ENCODE results near the gene ZMYND8.

ZMYND8 gene

DNA sequence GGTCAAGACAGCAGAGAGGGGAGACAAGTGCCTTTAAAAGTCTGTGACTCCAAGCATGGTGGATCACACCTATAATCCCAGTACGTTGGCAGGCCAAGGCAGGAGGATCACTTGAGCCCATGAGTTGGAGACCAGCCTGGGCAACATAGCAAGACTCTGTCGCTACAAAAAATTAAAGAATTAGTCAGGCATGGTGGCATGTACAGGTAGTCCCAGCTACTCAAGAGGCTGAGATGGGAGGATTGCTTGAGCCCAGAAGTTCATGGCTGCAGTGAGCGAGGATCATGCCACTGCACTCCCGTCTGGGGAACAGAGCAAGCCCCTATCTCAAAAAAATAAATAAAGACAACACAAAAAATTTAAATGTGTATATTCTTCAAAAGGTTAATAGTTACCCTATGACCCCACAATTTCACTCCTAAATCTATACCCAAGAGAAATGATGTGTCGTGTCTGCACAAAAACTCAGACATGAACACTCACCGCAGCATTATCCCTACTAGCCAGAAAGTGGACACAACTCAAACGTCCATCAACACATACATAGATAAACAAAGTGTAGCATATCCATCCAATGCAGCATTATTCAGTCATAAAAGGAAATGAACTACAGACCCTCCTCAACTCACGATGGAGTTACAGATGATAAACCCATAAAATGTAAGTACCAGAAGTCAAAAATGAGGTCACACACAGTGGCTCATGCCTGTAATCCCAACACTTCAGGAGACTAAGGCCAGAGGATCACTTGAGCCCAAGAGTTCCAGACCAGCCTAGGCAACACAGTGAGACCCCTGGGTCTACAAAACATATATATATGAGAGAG lies 23.9 kb downstream of the ZMYND8 start:
- DNase-seq: no peak

DNA sequence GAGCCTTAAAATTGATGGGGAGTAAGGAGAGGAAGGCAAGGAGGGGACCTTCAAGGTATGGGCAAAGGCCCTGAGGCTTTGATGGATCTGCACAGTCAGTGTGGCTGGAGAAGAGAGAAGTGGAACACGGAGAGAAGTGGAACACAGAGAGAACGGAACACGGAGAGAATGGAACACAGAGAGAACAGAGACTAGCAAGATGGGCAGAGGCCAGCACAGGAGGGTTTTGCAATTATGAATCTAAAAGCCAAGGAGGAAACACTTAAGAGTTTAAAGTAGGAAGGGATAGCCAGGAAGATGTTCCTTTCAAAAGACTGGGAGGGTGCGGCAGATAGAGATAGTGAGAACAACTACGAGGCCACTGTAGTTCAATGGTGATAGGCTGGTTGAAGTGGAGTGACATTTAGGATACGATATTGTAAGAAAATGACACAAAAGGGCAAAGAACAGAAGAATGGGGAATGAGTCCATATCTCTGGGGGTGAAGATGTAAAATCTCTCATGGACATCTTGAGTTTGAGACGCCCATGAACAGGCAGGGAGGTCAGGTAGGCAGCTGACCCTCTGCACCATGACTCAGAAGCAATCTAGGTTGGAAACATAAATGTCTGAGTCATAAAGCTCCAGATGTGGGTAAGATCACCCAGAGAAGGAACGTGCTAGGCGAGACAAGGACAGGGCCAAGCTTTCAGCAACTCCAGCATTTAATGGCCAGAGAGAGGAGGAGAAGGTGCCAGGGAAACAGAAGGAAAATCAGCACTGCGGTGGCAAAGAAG lies 25.4 kb downstream of the ZMYND8 start:
- DNase-seq: peak; percentile 60

DNA sequence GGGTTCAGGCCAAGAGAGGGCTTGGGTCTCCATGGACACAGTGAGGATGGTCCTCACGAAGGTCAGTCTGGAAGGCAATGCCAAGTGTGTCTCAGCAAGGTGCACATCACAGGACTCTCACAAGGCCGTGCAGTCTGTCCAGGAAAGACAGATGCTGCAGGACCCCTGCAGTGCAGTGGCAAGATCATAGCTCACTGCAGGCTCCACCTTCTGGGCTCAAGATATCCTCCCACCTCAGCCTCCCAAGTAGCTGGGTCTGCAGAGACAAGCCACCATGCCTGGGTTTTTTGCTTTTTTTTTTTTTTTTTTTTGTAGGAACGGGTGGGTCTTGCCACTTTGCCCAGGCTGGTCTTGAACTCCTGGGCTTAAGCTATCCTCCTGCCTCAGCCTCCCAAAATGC lies 26.4 kb downstream of the ZMYND8 start:
- DNase-seq: no peak

- DNase-seq: no peak
Measured at GRCh38 chr20:47328129-47328528, 28.4 kb downstream of the ZMYND8 start.

GRCh38 chr20:47327711-47328110 lies 28.8 kb downstream of the ZMYND8 start:
- DNase-seq: no peak

DNA sequence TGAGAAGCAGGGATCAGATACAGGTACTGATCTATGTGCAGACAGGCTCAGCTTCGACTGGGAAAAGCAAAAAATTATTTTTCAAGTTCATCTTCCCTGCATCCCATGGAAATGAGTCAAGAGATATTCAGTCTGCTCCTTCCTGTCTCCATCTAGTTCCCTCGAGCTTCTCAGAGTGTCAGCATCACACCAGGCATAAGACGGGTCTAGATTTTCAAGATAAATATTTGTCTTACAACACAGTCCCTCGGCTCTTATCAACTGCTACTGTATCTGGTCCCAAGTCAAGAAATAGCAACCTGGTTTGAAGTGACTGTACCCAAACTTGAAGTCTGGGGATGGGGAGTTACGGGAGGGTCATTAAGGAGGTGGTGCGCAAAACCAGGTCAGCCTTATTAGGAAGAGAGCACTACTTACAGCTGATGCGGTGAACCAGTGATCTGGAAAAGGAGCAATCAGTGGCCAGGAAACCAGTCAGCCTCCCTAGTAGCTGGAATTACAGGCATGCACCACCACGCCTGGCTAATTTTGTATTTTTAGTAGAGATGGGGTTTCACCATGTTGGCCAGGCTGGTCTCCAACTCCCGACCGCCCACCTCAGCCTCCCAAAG lies 29.7 kb downstream of the ZMYND8 start:
- no peak for DNase-seq

DNA sequence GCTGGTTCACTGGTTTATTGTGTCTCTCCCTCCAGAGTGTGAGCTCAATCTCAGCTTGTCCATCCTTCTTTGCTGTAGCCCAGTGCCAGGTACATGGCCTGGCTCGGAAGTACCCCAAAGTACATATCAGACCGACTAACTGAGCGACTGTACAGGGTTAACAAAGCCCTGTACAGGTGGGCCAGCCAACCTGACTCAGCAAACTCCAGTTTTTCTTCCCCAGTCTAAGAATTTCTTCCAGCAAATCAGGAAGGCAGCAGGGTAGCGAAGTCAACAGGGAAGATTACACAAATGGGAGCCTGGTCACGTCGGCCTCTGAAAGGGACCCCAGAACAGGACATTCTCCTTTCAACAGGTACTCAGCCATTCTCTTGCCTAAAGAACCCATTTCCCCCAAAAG lies 31.3 kb downstream of the ZMYND8 start:
- DNase-seq: no peak

- DNase-seq: no peak
Measured at GRCh38 chr20:47320990-47321805, 35.3 kb downstream of the ZMYND8 start.

- no peak for DNase-seq
Measured at GRCh38 chr20:47319517-47320252, 36.8 kb downstream of the ZMYND8 start.

GRCh38 chr20:47318586-47319516 lies 37.6 kb downstream of the ZMYND8 start:
- DNase-seq: peak; percentile 33

GRCh38 chr20:47318027-47318585 lies 38.4 kb downstream of the ZMYND8 start:
- DNase-seq: no peak

DNA sequence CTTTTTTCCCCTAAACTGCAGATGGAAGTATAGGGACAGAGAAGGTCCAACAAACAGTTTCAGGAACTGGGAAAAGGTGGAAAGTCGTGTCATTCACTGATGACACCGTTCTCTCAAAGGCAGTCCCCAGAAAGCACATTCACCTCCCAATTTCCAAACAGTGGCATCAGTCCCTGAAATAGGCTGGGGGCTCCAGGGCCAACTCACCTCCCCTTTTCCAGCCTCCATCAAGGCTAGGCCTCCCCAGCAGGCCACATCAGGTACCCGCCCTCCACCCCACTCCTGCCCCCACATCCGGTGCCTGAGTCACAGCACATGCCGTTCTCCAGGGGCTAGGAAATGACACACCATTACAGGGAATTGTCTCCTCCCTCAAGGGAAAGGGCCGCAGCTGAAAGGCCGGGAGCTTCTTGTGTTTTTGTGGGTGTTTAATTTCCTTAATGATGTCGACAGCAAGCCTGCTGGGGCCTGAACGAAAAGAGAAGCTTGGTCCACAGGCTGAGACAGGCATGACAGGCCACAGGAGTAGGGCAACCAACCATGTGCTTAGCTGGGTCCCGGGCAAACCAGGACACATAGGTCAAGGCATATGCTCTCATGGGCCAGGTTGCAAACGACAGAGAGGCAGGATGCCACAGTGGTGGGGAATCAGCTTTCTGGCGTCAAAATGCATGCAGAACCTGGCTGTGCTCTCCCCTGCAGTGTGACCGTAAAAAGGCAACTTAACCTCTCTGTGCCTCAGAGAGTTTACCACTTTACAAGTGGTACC lies 39.2 kb downstream of the ZMYND8 start:
- peak; percentile 18 for DNase-seq

DNA sequence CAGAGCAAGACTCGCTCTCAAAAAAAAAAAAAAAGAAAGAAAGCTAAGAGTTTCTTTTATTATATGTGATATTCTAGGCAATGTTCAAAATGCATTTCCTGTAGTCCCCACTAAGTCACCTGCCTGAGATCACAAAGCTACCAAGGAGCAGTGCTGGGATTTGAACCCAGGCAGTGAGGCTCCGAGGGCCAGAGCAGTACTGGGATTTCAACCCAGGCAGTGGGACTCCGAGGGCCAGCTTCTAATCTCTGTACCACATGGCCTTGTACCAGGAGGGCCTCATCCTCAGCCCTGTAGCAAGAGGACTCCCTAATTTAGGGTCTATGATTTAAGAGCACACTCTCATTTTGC lies 39.7 kb downstream of the ZMYND8 start:
- DNase-seq: no peak

GRCh38 chr20:47315339-47316056 lies 41.0 kb downstream of the ZMYND8 start:
- DNase-seq: no peak

- DNase-seq: no peak
Measured at GRCh38 chr20:47314647-47315338, 41.7 kb downstream of the ZMYND8 start.

- DNase-seq: no peak
Measured at GRCh38 chr20:47311967-47312681, 44.4 kb downstream of the ZMYND8 start.

DNA sequence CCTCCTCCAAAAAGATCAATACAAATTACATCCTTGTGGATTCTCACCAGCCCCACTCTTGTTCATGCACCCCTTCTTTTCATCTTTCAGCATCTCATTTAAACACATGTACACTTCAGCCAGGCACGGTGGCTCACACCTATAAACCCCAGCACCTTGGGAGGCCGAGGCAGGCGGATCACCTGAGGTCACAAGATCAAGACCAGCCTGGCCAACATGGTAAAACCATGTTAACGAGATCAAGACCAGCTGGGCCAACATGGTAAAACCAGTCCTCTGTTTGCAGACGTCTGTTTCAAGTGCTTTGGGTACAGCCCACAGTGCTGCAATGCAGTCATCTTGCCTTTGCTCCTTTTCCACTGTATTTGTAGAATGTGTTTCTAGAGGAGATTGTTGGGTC lies 45.3 kb downstream of the ZMYND8 start:
- DNase-seq: no peak

- no peak for DNase-seq
Measured at GRCh38 chr20:47310729-47311128, 45.8 kb downstream of the ZMYND8 start.

Data from OCI-M1 (cell line).